ENCODE data around the gene PAFAH1B2.
"Not testable (repeated sequence)": the region's sequence is repeated elsewhere in the genome, so short reads cannot be mapped to it uniquely, and the experiment has no call there.

Gene PAFAH1B2

GRCh38 chr11:117128289-117128688 is 15.8 kb upstream of the PAFAH1B2 start:
- DNase-seq = no peak

DNA sequence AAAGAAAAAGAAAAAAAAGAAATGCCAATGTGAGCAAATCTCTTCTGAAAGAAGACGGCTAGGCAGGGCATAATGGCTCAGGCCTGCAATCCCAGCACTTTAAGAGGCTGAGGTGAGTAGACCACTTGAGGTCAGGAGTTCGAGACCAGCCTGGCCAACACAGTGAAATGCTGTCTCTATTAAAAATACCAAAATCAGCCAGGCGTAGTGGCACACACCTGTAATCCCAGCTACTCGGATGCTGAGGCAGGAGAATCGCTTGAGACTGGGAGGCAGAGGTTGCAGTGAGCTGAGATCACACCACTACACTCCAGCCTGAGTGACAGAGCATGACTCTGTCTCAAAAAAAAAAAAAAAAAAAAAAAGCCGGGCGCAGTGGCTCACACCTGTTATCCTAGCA is 13.7 kb upstream of the PAFAH1B2 start:
- not testable (repeated sequence) for DNase-seq

DNA sequence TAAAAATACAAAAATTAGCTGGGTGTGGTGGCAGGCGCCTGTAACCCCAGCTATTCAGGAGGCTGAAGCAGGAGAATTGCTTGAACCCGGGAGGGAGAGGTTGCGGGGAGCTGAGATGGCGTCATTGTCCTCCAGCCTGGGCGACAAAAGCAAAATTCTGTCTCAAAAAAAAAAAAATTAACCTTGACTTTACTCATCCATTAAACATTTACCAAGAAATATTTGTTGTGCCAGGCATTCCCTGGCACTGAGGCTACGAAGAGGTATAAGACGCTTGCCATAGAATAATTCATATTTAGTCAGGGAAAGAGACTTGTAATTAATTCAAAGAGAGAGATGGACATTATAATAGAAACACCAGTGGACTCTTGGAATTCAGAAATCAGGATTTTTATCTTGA is 13.2 kb upstream of the PAFAH1B2 start:
- DNase-seq = no peak

DNA sequence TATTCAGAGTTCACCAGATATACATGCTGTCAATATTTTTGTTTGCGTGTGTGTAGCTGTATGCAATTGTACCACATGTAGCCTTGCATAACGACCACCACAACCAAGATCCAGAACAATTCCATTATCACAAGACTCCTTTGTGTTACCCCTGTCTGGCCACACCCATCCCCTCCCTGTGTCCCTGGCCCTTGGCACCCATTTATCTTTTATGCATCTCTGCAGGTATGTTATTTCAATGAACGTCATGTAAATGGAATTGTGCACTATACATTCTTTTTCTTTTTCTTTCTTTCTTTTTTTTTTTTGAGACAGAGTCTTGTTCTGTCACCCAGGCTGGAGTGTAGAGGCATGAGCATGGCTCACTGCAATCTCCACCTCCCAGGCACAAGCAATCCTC is 9.7 kb upstream of the PAFAH1B2 start:
- DNase-seq = no peak

GRCh38 chr11:117134979-117135378 is 9.1 kb upstream of the PAFAH1B2 start:
- DNase-seq = not testable (repeated sequence)

- DNase-seq = not testable (repeated sequence)
These were observed 6.6 kb upstream of the PAFAH1B2 start for GRCh38 chr11:117137223-117138086.

DNA sequence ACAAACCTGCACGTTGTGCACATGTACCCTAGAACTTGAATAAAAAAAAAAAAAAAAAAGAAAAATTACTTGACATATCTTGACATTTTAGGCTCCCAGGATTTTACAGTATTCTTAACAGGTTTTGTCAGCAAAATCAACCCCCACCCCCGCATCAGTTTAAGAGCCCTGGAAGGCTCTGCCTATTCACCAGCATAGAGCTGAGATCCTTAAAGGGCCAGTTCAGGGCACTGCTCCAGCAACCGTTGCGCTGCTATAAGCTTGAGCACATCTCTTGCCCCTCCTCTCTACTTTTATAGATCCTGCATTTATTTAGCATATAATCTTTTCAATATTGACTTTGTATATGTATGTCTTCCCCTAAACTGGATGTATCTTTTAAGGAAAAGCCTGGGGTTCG is 697 bp upstream of the PAFAH1B2 start:
- no peak for DNase-seq

GRCh38 chr11:117144477-117145392 is 648 bp downstream of the PAFAH1B2 start:
- no peak for DNase-seq

DNA sequence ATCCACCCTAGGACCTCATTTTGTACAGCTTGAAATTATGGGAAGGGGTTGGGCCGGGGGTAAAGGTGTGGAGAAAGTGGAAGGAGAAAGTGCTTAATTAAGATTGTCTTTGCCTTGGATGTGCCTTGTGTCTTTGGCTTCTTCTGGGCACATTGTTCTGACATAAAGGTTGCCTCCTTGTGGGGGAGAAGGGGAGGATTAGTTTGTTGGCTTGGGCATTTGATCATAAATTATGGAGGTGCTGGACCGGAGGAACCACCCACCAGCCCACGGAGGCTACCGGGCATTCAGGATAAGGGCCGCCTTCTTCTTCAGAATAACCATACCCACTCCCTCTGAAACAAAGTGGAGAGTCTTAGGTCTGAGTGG is 1.3 kb downstream of the PAFAH1B2 start:
- no peak for DNase-seq

DNA sequence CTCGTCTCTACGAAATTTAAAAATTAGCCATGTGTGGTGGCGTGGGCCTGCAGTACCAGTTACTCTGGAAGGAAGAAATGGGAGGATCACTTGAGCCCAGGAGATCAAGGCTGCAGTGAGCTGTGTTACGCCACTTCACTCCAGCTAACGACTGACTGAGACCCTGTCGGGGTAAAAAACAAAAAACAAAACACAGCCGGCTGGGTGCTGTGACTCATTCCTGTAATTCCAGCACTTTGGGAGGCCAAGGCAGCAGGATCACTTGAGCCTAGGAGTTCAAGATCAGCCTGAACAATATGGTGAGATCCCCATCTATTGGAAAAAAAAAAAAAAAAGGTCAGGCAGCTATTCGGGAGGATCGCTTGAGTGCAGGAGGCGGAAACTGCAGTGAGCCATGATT is 2.4 kb downstream of the PAFAH1B2 start:
- DNase-seq = no peak

GRCh38 chr11:117152066-117152465 is 8.0 kb downstream of the PAFAH1B2 start:
- no peak for DNase-seq

GRCh38 chr11:117154468-117154867 is 10.4 kb downstream of the PAFAH1B2 start:
- DNase-seq = no peak

- no peak for DNase-seq
These were observed 13.4 kb downstream of the PAFAH1B2 start for GRCh38 chr11:117157507-117157906.

DNA sequence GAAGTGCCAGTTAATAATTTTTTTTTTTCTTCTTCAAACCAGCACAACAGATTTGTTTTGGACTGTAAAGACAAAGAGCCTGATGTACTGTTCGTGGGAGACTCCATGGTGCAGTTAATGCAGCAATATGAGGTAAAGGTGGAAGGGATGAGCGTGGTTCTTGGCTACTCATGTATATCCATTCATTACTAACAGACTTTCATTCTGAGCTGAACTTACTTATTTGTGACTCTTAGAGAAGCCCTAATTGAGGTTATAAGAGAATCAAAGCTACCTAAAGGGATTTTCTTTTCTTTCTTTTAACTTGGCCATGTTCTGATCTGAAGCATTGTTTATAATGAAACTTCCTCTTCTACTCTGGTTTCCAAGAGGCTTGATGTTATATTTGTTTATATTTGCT is 15.8 kb downstream of the PAFAH1B2 start:
- no peak for DNase-seq

- no peak for DNase-seq
These were observed 16.7 kb downstream of the PAFAH1B2 start for GRCh38 chr11:117160826-117161225.

GRCh38 chr11:117166491-117166890 is 22.4 kb downstream of the PAFAH1B2 start:
- no peak for DNase-seq

- no peak for DNase-seq
These were observed 25.6 kb downstream of the PAFAH1B2 start for GRCh38 chr11:117169736-117170135.

- DNase-seq = no peak
These were observed 26.1 kb downstream of the PAFAH1B2 start for GRCh38 chr11:117170210-117170609.

- no peak for DNase-seq
These were observed 26.9 kb downstream of the PAFAH1B2 start for GRCh38 chr11:117171007-117171403.

DNA sequence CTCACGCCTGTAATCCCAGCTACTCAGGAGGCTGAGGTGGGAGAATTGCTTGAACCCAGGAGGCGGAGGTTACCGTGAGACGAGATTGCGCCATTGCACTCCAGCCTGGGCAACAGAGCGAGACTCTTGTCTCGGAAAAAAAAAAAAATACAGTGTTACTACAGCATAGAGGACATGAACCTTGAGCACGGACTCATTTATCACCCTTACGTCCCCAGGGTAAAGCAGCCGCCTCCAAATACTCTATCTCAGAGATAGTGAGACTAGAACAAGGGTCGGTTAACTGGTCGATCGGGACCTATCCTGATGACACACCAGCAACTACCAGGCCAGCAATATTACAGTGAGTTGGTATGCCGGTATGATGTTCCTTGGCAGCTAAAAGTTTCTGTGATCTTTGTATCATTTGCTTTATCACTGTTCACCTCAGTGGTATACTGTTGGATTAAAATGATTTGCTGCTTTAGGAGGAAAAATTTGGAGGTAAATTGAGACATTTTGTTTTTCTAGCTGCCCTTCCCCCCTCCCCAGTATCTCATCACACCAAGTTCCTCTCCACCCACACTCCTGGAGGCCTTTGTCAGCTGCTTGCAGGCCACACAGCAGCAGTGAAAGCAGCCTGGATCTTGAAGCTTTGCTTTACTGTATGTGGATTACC is 27.4 kb downstream of the PAFAH1B2 start:
- no peak for DNase-seq

DNA sequence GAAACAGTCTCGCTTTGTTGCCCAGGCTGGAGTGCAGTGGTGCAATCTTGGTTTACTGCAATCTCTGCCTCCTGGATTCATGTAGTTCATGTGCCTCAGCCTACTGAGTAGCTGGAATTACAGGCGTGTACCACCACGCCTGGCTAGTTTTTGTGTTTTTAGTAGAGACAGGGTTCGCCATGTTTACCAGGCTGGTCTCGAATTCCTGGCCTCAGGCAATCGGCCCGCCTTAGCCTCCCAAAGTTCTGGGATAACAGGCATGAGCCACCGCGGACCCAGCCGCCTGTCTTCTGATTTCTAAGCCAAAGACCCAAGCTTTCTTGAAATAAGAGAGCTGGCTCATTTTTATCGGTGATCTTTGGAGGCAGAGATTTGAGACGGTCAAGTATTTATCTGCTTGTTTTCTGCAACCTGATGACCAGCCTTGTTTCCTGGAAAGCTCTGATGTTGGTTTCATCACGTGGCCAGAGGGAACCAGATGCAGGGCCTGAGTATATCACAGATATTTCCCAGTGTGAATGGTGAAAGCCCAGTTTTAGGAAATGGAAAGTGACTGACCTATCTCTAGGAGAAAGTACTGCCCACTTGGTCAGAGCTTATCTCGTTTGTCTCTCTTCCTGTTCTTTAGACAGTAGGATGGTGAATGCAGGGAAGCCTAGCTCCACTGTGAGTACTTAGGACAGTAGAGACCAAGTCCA is 28.8 kb downstream of the PAFAH1B2 start:
- no peak for DNase-seq

GRCh38 chr11:117175104-117175503 is 31.0 kb downstream of the PAFAH1B2 start:
- no peak for DNase-seq

DNA sequence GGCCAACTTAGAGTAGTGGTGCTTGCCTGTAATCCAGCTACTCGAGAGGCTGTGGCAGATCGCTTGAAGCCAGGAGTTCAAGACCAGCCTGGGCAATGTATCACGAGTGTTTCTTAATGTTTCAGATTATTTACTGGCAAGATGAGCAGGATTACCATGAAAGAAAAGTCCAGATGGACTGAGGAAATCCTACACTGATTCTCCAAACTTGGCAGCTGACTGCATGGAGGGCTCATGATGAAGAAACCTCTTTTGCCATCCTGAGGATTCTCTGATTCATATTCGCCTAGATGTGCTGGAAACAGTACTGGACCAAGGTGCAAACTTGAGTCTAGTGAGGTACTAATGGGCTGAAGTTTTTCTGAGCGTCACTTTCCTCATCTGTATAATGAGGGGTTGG is 31.7 kb downstream of the PAFAH1B2 start:
- DNase-seq = no peak

All from NCI-H1436 treated with DMSO at 0.1 percent for 48 hours (cell line).